ENCODE results near the gene TMEM215. TPM values are rescaled to one million over a fixed set of nuclear protein-coding genes. Genes with fewer than 3 reads are reported as not detected.

Gene TMEM215, protein sequence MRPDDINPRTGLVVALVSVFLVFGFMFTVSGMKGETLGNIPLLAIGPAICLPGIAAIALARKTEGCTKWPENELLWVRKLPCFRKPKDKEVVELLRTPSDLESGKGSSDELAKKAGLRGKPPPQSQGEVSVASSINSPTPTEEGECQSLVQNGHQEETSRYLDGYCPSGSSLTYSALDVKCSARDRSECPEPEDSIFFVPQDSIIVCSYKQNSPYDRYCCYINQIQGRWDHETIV
- not detected in 2 replicates for total RNA-seq (2022)
- Bru-seq, nascent RNA: not detected
- not detected for BruChase-seq, experiment 1, labeled RNA remaining after a 6-hour chase
- BruChase-seq, experiment 2, labeled RNA remaining after a 2-hour chase: not detected
- long read RNA-seq: 0 reads

DNA sequence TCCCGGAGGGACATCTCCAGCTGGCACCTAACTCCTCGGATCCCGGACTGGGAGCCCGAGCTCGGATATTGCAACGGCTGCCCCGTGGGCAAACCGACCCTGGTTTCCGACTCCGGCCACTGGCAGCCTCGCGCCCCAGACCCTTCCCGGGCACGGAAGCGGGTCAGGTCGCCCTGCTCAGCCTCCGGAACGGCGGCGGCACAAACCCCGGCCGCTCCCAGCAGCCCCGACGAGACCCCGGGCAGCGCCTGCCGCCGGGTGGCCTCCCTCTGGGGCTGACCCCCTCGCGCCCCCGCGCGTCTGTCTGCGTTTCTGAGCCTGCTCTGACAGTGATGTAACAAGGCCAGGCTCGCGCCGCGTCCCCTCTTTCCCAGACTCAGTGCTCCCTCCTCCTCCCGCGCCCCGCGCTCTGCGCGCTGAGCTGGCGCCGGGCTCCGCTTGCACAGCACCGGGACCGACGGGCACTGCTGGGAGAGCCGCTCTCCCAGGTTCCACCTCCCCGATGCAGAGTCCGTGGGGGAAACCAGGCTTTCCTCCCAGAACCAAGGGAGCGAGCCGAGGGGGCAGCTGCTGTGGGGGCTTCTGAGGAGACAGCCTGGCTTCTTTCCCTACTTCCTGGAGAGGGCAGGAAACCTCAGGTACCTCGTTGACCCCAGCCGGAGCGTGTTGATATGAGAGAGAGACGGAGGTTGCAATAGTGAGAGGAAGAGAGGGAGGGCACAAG lies at the start of gene TMEM215:
TMEM215 (plus strand) TSS at position 373 of the 724 bp plus-strand sequence. CDS start 644 bp downstream, outside the sequence.
- CTCF ChIA-PET: no interaction called here
- H3K27me3 Mint-ChIP-seq (ENCODE audit: unreplicated experiment): peaks cover 60% of the 10 kb centered on the region
- no peaks in the 10 kb centered on the region for H3K9me3 Mint-ChIP-seq (ENCODE audit: low read depth, unreplicated experiment)
- no TSS peak for BruUV-seq (replicated peaks)
- intact Hi-C loops (cut with micrococcal nuclease; ENCODE audit: unreplicated experiment): no loop called here
- no peak for DNase-seq
- TF ChIP-seq, protein P1, sequence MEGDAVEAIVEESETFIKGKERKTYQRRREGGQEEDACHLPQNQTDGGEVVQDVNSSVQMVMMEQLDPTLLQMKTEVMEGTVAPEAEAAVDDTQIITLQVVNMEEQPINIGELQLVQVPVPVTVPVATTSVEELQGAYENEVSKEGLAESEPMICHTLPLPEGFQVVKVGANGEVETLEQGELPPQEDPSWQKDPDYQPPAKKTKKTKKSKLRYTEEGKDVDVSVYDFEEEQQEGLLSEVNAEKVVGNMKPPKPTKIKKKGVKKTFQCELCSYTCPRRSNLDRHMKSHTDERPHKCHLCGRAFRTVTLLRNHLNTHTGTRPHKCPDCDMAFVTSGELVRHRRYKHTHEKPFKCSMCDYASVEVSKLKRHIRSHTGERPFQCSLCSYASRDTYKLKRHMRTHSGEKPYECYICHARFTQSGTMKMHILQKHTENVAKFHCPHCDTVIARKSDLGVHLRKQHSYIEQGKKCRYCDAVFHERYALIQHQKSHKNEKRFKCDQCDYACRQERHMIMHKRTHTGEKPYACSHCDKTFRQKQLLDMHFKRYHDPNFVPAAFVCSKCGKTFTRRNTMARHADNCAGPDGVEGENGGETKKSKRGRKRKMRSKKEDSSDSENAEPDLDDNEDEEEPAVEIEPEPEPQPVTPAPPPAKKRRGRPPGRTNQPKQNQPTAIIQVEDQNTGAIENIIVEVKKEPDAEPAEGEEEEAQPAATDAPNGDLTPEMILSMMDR (IDR thresholded peaks at IDR 0.05; ENCODE audit: unreplicated experiment): no peak
- no peaks in the 10 kb centered on the region for H3K36me3 Mint-ChIP-seq (ENCODE audit: insufficient read depth, unreplicated experiment)
- H3K4me1 Mint-ChIP-seq (ENCODE audit: low read depth, unreplicated experiment): no peaks in the 10 kb centered on the region
- no peak within 1 kb of the TSS for H3K4me3 Mint-ChIP-seq (ENCODE audit: low read depth, unreplicated experiment)
- no peak within 1 kb of the TSS for H3K27ac Mint-ChIP-seq (ENCODE audit: unreplicated experiment)

DNA sequence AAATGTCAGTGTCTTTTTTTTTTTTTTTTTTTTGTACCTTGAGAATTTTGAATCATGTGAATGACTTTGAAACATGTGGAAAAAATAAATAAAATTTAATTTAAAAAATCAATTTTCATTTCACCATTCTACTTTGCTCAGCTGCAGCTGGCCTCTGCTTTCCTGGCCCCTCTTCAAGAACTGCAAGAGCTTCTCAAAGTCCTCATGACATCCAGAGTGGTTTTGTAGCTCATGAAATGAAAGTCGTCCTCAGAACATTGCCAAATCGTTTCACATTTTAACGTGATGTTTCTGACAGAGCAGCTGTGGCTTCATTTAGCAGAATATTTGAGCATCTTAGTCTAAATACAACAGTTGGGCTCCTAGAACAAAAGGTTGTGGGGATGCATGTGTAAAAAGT lies 47.9 kb upstream of the TMEM215 start:
- intact Hi-C loops (cut with micrococcal nuclease; ENCODE audit: unreplicated experiment): no loop called here
- no TSS peak for BruUV-seq (replicated peaks)
- Mint-ChIP-seq H3K36me3 (ENCODE audit: insufficient read depth, unreplicated experiment) (no peaks in the 10 kb centered on the region), H3K27ac (ENCODE audit: unreplicated experiment) (no peak overlapping the region), H3K4me1 (ENCODE audit: low read depth, unreplicated experiment) (peaks cover 5% of the 10 kb centered on the region), H3K9me3 (ENCODE audit: low read depth, unreplicated experiment) (no peaks in the 10 kb centered on the region), H3K4me3 (ENCODE audit: low read depth, unreplicated experiment) (no peak overlapping the region), H3K27me3 (ENCODE audit: unreplicated experiment) (no peaks in the 10 kb centered on the region)
- DNase-seq: no peak
- CTCF ChIA-PET: no interaction called here
- TF ChIP-seq, protein P1 (IDR thresholded peaks at IDR 0.05; ENCODE audit: unreplicated experiment): no peak

DNA sequence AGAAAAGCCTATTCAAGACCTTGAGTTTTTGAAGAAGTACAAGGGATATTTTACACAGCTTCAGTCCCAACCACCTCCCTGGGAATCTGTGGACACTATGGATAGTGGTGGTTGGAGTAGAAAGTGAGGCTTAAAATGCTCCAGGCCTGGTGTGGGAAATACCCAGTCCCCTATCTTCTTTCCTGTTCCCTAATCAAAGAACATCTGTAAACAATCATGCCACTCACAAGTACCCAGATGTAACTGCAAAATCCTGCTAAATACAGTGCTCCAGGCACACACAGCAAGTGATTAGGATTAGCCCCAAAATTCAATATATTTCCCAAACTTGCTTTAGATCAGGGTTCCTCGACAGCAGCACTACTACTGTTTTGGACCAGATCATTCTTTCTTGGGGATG lies 46.0 kb upstream of the TMEM215 start:
- no peak overlapping the region for H3K27ac Mint-ChIP-seq (ENCODE audit: unreplicated experiment)
- no peaks in the 10 kb centered on the region for H3K36me3 Mint-ChIP-seq (ENCODE audit: insufficient read depth, unreplicated experiment)
- no peaks in the 10 kb centered on the region for H3K27me3 Mint-ChIP-seq (ENCODE audit: unreplicated experiment)
- DNase-seq: no peak
- no TSS peak for BruUV-seq (replicated peaks)
- intact Hi-C loops (cut with micrococcal nuclease; ENCODE audit: unreplicated experiment): no loop called here
- peaks cover 16% of the 10 kb centered on the region for H3K4me1 Mint-ChIP-seq (ENCODE audit: low read depth, unreplicated experiment)
- CTCF ChIA-PET: no interaction called here
- H3K9me3 Mint-ChIP-seq (ENCODE audit: low read depth, unreplicated experiment): no peaks in the 10 kb centered on the region
- no peak overlapping the region for H3K4me3 Mint-ChIP-seq (ENCODE audit: low read depth, unreplicated experiment)
- TF ChIP-seq, protein P1 (IDR thresholded peaks at IDR 0.05; ENCODE audit: unreplicated experiment): no peak

DNA sequence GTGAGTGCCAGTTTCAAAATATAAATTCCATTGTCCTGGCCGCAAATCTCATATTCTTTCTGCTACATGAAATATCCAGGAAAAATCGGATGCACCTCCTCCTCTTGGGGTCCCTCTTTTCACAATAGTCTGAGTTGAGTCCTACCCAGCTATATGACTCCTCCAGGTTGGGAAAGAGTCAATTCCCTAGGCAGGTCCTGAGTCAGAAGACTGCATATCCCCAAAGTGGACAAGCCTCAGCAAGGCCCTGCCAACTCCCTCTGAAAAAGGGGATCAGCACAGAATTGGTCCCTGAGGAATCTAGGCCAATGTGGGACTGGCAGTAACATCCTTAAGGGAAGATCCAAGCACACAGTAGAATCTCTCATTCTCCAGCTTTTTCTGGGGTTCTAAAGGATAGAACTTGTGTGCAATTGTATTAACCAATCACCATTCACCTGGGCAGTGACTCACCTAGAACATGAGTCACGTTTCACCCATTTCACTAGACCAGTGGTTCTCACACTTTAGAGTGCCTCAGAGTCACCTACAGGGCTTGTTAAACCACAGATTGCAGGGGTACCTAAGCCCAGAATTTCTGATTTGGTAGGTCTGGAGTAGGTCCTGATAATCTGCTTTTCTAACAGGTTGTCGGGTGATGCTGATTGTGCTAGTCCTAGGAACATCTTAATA lies 44.7 kb upstream of the TMEM215 start:
- no peak overlapping the region for H3K27ac Mint-ChIP-seq (ENCODE audit: unreplicated experiment)
- H3K4me1 Mint-ChIP-seq (ENCODE audit: low read depth, unreplicated experiment): peaks cover 29% of the 10 kb centered on the region
- no peaks in the 10 kb centered on the region for H3K36me3 Mint-ChIP-seq (ENCODE audit: insufficient read depth, unreplicated experiment)
- CTCF ChIA-PET: no interaction called here
- peaks cover 5% of the 10 kb centered on the region for H3K9me3 Mint-ChIP-seq (ENCODE audit: low read depth, unreplicated experiment)
- H3K27me3 Mint-ChIP-seq (ENCODE audit: unreplicated experiment): no peaks in the 10 kb centered on the region
- TF ChIP-seq, protein P1 (IDR thresholded peaks at IDR 0.05; ENCODE audit: unreplicated experiment): no peak
- H3K4me3 Mint-ChIP-seq (ENCODE audit: low read depth, unreplicated experiment): no peak overlapping the region
- DNase-seq: peak; percentile 10
- no TSS peak for BruUV-seq (replicated peaks)
- intact Hi-C loops (cut with micrococcal nuclease; ENCODE audit: unreplicated experiment): no loop called here

Data from Calu3 (cell line).